Effector CD8-positive, alpha-beta T cell (primary cell): Measurements from ENCODE around the gene SP6.

Experiments used
- DNase-seq: peaks from one replicate; lab custom pipeline; 2025; lab: John Stamatoyannopoulos, UW

Gene SP6

GRCh38 chr17:47836601-47837000, 14.4 kb downstream of the SP6 start:
- no peak for DNase-seq

GRCh38 chr17:47834756-47835155, 16.2 kb downstream of the SP6 start:
- DNase-seq: no peak

- DNase-seq: no peak
Measured at GRCh38 chr17:47831934-47832327, 19.0 kb downstream of the SP6 start.

- DNase-seq: peak; percentile 84
Measured at GRCh38 chr17:47831003-47831933, 19.7 kb downstream of the SP6 start, which contains the start of the genes LRRC46 and MRPL10. TSS of gene LRRC46 (plus strand) at chr17:47831670. CDS start at chr17:47831990, 320 bp downstream. TSS of gene MRPL10 (minus strand) at chr17:47831541. CDS start at chr17:47831511, 30 bp downstream.

GRCh38 chr17:47830396-47831002, 20.5 kb downstream of the SP6 start:
- no peak for DNase-seq

- DNase-seq: no peak
Measured at GRCh38 chr17:47829870-47830269, 21.1 kb downstream of the SP6 start.

GRCh38 chr17:47823519-47823918, 27.4 kb downstream of the SP6 start:
- DNase-seq: no peak

- DNase-seq: no peak
Measured at GRCh38 chr17:47822785-47823184, 28.2 kb downstream of the SP6 start.

- peak; percentile 44 for DNase-seq
Measured at GRCh38 chr17:47821424-47822391, 29.3 kb downstream of the SP6 start, which contains the start of gene OSBPL7. TSS of gene OSBPL7 (minus strand) at chr17:47821794. CDS start at chr17:47820278, 1,516 bp downstream.

GRCh38 chr17:47821031-47821423, 29.9 kb downstream of the SP6 start:
- DNase-seq: no peak

GRCh38 chr17:47820033-47820789, 30.8 kb downstream of the SP6 start:
- DNase-seq: no peak

GRCh38 chr17:47819475-47819874, 31.5 kb downstream of the SP6 start:
- no peak for DNase-seq

GRCh38 chr17:47818002-47818695, 32.8 kb downstream of the SP6 start:
- DNase-seq: no peak

- no peak for DNase-seq
Measured at GRCh38 chr17:47816947-47817346, 34.0 kb downstream of the SP6 start.

- no peak for DNase-seq
Measured at GRCh38 chr17:47816111-47816735, 34.7 kb downstream of the SP6 start.

- no peak for DNase-seq
Measured at GRCh38 chr17:47815106-47815918, 35.7 kb downstream of the SP6 start.

GRCh38 chr17:47813512-47814031, 37.4 kb downstream of the SP6 start:
- no peak for DNase-seq

- DNase-seq: no peak
Measured at GRCh38 chr17:47813077-47813476, 37.9 kb downstream of the SP6 start.
